ENCODE results near the gene CHFR.

DNA sequence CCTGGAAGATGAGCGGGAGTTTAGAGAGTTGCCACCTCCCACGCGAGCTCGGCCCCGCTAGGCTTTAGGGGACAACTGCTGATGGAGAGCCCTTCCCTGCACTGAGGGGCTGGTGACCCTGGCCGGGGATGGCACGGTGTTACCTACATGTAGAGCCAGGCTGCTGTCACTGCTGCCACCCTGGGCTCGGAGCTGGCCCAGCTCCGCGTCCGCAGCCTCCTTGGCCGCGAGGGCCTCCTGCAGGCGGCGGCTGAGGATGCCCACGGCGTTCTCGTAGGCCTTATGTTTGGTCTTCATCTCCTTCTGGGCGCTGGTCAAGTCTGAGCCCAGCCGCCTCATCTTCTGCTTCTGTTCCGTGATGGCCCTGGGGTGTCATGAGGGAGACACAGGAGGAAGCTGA lies 101.2 kb downstream of the CHFR start:
- TF ChIP-seq CTCF (conservative IDR thresholded peaks at IDR 0.05; ENCODE audit: low read length) = no peak
- no peak for TF ChIP-seq EZH2phosphoT487 (IDR thresholded peaks at IDR 0.05; ENCODE audit: borderline replicate concordance)

Data from Loucy (cell line).